Islet of Langerhans (tissue), 1 donor: ENCODE measurements around the gene SLCO6A1.
"Not testable (repeated sequence)": the region's sequence is repeated elsewhere in the genome, so short reads cannot be mapped to it uniquely, and the experiment has no call there.

Experiments
- FAIRE-seq: peaks from one replicate; lab custom pipeline; 2011; peaks lifted over from hg19 to GRCh38; lab: Jason Lieb, UNC

Gene SLCO6A1, protein sequence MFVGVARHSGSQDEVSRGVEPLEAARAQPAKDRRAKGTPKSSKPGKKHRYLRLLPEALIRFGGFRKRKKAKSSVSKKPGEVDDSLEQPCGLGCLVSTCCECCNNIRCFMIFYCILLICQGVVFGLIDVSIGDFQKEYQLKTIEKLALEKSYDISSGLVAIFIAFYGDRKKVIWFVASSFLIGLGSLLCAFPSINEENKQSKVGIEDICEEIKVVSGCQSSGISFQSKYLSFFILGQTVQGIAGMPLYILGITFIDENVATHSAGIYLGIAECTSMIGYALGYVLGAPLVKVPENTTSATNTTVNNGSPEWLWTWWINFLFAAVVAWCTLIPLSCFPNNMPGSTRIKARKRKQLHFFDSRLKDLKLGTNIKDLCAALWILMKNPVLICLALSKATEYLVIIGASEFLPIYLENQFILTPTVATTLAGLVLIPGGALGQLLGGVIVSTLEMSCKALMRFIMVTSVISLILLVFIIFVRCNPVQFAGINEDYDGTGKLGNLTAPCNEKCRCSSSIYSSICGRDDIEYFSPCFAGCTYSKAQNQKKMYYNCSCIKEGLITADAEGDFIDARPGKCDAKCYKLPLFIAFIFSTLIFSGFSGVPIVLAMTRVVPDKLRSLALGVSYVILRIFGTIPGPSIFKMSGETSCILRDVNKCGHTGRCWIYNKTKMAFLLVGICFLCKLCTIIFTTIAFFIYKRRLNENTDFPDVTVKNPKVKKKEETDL

DNA sequence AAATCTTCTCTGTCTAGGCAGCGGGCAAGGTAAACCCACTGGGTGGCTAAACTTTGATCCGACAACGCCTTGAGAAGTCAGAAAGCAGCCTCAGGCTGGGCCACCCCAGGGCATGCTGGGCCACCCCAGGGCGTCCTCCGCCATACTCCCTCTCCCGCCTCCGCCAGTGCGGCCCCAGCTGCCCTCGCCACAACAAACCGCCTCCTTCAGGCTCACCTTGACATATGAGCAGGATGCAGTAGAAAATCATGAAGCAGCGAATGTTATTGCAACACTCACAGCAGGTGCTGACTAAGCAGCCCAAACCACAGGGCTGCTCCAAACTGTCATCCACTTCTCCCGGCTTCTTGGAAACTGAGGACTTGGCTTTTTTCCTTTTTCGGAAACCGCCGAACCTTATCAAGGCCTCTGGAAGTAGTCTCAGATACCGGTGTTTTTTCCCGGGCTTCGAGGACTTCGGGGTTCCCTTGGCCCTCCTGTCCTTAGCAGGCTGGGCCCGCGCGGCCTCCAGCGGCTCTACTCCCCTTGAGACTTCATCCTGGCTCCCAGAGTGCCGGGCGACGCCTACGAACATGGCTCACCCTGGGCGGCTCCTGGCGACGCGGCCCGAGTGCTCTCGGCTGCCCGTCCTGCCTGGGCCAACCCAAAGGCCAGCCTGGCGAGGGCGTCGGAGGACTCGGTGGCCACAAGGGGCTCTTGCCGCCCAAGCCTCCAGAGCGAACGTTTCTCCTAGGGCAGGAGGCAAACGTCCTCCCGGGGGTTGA is at the start of gene SLCO6A1:
TSS of gene SLCO6A1 (minus strand) at position 731 of the 764 bp plus-strand sequence. CDS start at position 574, 157 bp downstream.
- FAIRE-seq: no peak

DNA sequence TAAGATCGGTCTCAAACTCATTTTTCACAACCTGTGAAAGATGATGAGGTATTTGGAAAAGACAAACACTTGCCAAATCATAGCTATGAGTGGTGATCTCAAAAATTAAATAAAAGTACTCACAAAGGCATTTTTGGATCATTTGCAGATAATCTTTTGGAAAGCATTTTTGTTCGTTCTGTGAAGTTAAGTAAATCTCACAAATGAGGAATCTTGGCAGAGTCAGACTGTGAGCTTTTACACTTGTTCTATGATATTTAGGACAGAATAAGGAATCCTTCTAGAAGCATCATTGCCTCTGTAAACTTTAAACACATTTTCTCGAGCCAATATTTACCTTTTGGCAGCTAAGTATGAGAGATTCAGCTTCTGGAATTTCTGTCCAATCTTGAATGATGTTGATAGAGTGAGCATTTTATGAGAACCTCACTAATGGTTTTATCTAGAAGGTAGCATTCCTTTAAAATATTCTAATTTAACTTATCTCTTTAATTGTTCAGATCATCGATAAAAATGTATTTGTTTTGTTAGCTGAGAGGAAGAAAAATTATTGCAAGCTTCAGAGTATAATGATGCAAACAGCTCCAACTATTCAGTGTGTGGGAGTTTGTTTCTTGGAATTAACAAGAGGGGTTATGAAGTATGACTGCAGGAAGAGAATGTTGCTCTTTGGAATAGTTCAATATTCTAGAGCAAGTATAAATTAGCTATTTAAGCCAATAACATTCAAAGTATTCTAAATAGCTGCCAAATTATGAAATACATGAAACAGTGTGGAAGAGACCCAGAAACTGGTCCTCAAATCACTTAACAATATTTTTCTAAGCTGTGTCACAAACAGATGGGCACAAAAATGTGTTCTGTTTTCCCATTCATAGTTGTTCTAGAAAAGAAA is 48.6 kb upstream of the SLCO6A1 start:
- FAIRE-seq: no peak

DNA sequence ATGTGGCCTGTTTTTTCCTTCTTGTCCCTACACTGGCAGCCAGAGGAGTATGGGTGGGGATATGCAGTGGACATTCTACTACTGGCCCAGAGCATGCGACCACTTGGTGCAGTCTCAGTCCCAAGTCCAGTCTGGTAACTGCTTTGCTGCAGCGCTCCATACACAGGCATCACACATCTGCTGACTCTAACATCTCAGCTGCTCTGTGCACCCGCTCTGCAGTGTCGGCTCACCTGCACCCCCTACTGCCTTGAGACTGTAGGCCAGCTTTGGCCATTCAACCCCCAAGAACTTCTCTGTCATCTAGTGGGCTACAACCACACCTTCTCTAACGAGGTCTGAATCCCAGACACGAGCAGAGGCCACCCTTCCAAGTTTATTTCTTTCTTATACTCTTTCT is 46.4 kb upstream of the SLCO6A1 start:
- no peak for FAIRE-seq

DNA sequence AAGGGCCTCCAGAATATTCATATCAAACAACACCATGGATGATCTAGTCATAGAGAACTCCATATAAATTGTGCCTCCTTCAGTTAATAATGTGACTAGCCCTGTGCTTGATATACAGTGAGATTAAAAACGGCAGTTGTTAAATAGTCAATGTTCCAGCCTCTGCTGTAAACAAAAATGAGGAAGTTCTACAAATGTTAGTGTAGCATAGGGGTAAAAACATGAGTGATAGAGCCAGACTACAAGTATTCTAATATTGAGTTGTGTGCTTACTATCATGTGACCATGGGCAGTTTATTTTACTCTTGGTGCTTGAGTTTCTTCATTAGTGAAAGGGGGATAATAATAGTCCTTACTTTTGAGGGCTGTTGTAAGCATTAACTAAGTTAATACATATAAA is 43.3 kb upstream of the SLCO6A1 start:
- FAIRE-seq: no peak

DNA sequence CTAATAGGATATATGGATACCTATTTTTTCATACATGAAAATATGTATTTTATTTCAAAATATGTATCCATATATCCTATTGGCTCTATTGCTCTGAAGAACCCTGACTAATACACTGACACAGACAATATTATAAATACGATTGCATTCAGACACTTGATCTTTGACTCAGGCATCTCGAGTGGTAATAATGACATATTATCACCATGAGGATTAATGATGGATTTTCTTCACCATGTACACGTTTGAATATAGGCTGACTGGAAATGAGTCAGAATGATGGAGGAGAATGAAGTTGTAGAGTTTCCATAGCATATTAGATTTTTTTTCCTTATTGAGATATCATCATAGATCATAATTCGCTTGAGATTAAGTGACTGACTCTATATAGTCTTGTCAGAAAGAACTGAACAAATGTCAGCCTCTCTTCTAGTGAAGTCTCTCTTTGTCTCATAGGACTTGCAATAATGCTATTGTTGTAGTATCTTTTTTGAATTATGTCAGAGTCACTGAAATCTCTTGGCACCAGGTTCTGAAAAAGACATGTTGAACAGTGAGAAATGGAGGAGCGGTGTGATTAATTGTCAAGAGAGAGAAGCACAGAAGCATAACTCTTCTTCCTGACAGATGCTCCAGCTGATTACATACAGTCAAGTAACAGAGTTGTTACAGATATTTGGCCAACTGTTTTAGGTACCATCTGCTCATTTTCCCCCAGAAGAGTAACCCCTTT is 41.4 kb upstream of the SLCO6A1 start:
- no peak for FAIRE-seq

DNA sequence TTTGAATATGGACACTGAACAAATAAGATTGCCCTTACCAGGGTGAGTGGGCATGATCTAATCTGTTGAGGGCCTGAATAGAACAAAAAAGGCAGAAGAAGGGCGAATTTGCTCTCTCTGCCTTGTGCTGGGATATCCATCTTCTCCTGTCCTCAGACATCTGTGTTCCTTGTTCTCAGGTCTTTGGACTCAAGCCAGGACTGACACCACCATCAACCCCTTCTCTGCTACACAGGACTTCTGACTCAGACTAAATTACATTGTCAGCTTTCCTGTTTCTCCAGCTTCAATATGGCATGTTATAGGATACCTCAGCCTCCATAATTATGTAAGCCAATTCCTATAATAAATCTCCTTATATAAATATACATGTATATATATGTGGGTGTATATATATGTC is 40.8 kb upstream of the SLCO6A1 start:
- no peak for FAIRE-seq

DNA sequence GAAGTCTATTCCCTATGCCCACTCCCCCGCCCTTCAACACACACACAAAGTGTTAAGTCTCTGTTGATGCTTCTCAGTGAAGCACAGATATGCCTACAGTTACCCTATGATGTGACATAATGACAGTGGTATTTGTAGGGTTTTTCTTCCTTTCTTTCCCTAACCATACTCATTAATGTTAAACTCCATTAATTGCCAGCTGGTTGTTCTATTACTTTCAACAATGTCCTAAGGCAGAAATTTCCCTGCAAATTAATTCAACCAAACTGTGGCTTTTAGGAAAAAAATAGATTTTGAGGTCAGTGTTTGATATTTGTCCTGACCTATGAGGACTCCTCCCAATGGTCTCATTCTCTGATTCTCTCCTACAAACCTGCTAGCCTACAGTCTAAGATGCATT is 38.2 kb upstream of the SLCO6A1 start:
- no peak for FAIRE-seq

DNA sequence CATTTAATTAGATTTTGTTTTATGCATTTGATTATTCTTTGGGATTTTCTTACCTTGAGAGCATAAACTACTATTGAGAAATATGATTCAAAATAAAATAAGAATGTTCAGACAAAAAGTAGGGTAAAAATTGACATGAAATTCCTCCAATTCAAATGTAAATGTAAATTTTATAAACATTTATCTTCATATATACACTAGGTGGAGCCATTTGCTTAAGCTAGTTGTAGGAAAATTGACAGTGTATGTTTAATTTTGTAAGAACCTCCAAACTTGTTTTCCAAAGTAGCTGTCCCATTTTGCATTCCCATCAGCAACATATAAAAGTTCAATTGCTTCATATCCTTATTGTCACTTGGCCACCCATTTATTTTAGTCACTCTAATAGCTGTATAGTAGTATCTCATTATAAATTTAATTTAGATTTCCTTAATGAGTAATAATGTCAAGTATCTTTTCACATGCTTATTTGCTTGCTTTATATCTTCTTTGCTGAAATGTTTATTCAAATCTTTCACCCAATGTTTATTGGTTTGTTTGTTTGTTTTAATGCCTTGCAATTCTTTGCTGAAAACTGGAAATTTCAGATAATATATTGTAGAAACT is 37.6 kb upstream of the SLCO6A1 start:
- FAIRE-seq: no peak

DNA sequence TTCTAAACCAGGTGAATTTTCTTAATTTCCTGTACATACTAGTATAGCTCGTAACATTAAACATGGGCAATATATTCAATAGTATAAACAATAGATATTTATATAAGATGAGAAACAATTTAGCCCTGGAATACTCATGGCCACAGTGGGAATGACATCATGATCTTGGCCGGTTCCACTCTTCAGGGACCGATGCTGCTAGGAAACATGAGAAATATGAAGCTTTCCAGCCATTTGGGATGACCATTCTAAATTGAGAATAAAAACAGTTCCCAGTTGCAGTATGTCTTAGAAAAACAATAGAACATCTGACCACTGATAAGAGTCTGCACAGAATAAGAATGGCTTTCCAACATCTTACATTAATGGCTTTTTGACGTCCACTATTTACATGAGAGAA is 33.3 kb upstream of the SLCO6A1 start:
- no peak for FAIRE-seq

DNA sequence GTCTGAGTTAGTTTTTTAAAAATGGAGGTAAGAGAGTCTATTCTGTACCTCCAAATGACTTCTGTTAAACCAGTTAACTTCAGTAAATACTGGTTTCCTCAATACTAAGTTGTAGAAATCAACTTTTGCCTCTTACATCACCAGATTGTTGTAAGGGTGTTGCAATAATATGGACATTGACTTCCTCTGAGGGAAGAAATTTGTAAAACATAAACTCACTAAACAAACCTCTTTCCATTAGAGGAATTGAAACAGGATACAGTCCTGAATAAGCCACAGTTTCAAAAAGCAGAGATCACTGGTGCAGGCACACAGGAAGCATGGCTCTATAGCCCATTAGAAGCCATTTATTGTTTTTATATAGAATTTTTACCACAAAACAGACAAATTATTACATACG is 32.7 kb upstream of the SLCO6A1 start:
- no peak for FAIRE-seq

DNA sequence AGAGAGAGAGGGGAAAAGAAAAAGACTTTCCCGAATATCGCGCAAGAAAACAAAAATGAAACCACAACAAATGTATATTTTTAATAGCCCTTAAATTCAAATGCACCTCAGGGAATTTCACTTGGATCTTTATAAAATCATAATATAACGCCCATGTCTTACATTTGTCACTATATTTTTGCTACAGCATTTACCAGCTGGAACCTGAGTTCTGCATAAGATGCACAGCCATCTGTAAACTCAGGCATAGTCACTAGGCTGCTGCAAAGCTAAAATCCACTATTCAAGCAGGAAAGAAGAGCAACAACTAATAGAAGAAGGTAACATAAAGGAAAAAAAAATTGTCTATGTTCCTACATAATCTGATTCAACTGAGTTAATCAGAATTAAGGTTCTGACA is 30.6 kb upstream of the SLCO6A1 start:
- no peak for FAIRE-seq

DNA sequence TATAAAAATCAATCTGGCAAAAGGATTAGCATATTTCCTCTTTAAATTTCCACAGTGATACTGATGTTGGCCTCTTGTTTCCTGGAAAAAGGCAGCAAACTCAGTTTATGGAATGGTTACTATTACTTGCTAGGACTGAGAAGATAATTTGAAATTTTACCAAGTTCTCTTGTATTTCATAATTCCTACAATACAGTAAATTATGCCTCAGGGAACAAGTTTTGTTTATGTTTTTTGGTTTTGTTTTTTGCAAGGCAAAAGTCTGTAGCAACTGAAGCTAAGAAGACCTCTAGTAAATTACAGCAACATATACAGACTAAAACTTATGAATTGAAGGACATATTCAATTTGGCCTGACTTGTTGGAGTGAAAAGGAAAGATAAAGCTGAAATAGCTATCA is 30.2 kb upstream of the SLCO6A1 start:
- FAIRE-seq: no peak

DNA sequence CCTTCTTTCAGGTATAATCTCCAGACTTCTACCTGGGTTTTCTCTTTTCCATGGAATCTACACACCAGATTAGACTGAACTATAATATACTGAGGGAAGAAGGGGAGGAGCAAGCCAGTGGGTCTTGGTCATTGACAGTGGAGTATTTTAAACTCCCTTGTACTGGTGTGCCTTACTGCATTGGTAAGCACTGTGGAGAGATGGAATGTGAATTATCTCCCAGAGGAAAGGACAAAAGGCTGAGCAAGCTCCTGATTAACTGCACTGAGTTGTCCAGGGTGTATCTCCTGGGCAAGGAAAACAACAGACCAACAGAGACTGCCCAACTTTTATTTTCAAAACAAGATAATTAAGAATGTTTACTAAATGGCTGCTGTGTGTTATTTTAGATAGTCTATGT is 29.8 kb upstream of the SLCO6A1 start:
- no peak for FAIRE-seq

DNA sequence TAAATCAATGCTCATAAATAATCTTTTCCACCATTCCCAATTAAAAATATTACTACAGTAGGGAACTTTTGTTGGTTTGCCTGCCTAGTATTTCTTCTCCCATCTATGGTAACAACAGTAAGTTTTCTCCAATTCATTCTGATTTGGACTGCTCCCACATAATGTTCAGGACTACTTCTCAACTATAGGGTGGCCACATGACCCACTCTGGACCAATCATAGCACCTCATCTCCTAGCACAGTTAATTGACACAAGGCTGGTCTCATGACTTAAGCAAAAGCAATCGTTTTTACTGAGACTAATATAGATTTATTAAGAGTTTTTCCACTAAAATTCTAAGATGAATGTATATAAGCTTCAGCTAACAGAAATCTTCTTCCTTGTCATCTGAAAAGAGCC is 28.7 kb upstream of the SLCO6A1 start:
- FAIRE-seq: no peak

DNA sequence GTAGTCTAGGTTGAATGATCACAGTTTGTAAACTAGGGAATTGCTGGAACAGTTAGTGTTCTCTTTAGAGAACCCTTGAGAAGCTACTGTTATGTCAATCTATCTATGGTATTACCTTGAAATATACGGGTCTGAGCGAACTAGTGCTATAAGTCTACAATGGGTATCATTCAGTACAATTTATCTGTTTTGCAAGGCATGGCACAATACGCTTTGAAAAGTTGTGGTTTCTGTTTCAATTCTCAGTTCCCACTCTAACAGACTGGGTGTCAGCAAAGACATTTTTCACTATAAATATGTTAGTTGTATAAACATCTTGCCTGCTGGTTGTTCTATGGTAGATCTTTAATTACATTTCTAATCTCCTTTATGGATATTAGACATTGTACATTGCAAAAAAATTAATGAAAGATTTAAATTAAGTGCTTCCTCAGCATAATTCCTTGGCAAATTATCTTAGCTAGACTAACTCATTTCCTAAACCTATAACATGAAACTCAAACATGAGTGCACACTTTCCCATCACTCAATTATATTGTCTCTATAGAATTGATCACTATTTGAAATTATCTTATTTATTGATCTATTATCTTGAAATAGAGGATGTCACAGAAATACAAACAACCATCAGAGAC is 24.9 kb upstream of the SLCO6A1 start:
- no peak for FAIRE-seq

DNA sequence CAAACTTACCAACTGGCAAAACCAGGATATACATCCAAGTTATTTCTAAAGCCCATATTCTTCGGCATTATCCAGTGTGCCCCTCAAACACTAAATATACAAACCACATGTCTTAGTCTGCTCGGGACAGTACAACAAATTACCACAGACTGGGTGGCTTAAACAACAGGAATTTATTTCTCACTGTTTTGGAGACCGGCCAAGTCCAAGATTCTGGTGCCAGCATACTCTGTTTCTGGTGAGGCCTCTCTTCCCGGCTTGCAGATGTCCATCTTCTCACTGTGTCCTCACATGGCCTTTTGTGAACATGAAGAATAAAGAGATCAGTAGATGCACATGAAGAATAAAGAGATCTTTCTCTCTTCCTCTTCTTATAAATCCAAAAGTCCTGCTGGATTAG is 12.9 kb upstream of the SLCO6A1 start:
- no peak for FAIRE-seq

DNA sequence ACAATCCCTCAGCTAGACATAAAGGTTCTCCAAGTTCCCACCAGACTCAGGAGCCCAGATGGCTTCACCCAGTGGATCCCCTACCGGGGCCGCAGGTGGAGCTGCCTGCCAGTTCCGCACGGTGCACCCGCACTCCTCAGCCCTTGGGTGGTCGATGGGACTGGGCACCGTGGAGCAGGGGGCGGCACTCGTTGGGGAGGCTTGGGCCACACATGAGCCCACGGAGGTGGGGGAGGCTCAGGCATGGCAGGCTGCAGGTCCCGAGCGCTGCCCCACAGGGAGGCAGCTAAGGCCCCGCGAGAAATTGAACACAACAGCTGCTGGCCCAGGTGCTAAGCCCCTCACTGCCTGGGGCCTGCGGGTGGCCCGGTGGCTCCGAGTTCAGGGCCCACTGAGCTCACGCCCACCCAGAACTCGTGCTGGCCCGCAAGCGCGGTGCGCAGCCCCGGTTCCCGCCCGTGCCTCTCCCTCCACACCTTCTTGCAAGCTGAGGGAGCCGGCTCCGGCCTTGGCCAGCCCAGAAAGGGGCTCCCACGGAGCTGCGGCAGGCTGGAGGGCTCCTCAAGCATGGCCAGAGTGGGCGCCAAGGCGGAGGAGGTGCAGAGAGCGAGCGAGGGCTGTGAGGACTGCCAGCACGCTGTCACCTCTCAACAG is 7.4 kb downstream of the SLCO6A1 start:
- not testable (repeated sequence) for FAIRE-seq

DNA sequence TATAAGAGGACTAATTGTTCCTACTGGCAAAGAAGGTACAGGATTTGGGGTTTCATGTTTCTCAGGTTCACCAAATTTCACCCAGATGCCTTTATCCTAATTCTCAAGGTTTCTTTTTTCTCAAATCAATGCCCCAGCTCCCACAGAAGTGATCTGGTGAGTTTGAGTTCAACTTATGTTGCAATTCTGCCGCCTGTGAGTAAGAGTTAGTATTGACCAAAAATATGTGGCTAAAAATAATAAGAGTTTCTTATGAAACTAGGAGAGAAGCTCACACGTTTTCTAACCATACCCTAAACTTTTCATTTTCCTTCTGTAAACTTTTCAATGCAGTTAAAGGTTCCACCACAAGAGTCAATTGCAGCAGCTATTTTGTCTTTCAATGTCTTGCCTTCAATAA is 15.1 kb downstream of the SLCO6A1 start:
- no peak for FAIRE-seq

DNA sequence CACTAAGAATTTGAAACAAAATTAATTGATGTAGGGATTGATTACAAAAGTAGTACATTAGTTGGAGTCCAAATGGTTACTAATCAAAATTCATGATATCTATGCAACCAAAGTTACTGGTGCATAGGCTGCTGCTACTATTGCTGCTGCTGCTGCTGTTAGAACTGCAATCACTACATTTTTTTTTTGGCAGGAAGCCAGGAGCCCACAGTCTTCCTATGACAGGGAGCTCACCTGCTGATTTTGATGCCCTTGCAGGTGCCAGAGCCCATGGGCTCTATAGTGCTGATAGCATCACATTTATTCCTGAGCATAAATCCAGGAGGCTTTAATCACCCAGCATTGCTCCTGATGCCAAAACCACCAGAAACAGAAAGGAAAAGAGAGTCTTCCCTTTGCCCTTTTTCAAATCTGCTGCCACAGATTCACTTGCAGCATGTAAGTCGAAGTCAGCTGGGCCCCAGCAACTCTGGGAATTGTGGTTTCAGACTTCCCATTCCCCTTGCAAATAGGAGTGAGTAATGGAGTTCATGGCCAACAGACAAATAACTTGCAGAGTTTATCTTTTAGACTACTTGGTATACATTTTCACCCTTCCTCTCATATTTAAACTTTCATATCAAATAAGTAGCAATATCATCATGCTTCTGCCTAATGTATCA is 17.6 kb downstream of the SLCO6A1 start:
- no peak for FAIRE-seq
